ENCODE measurements around the gene TMEM254.
A peak's percentile ranks its signal among the peaks of the same experiment; 100 is the strongest.
"Not testable (repeated sequence)": the region's sequence is repeated elsewhere in the genome, so short reads cannot be mapped to it uniquely, and the experiment has no call there.

The TMEM254 gene, protein sequence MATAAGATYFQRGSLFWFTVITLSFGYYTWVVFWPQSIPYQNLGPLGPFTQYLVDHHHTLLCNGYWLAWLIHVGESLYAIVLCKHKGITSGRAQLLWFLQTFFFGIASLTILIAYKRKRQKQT

DNA sequence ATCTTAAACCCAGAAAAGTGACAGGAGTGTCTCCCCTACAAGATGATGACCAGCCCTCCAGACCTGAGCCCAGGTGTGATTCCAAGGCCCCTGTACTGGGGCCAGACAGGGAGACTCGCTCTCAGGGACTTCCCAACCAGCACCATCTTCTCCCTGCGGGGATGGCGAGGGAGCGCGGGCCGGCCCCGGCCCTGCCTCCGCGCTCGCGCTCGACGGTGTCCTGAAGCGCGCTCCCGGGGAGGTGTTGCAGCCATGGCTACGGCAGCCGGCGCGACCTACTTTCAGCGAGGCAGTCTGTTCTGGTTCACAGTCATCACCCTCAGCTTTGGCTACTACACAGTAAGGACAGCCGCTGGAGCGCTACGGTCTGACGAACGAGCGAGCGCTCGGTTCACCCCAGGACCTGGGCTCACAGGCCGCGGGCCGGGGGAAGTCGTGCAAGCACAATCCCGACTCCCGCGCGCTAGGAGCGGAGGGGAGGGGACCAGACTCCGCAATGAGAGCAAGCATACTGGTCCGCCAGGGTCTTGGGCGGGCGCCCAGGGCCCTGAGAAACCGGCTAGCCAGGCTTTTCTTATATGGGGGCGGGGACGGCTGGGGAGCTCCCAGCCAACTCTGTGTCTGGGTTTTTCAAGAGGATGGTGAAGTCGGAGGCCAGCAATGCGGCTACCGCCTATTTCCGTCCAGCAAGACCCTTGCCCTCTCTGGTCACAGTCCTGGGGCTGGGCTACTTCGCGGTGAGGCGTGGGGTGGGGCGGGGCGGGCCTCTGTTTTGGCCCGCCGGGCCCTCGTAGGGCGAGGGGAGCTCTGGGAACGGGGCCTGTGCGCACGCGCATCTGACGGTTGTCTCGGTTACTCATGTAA is at the start of gene TMEM254:
TSS of gene TMEM254 (plus strand) at position 218 of the 864 bp plus-strand sequence. CDS start at position 253, 35 bp downstream.
- DNase-seq: peak; percentile 91

DNA sequence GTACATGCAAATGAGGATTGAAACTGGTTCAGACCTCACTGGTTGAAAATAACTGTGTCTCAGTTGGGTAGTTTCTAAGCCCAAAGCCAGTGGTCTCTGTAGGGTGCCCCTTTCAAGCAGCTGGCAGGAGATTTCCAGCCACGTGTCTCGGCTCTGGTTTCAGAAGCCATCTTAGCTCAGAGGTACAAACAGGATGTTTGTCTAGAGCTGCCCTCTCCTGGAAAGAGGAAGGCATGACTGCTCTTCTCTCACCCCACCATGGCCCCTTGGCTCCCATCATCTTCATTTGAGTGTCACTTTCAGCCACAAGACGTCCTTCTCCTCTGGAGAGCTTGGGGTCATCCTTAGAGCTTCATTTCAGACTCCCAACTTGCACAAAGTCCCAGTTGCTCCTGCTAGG is 49.3 kb upstream of the TMEM254 start:
- DNase-seq: peak; percentile 36

DNA sequence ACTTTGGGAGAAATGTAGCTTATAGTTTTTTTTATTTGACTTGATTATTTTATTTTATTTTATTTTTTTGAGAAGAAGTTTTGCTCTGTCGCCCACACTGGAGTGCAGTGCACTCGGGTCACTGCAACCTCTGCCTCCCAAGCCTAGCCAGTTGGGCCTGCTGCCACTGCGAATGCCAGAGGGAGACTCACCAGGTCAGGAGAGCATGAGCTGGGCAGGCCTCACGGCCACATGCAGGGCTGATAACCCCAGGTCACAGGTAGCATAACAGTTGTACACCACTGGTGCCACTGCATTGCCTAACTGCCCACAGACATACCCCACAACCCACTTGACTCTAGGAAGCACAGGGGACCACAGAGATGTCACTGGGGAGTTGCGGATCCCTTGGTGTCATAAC is 48.6 kb upstream of the TMEM254 start:
- DNase-seq: not testable (repeated sequence)

DNA sequence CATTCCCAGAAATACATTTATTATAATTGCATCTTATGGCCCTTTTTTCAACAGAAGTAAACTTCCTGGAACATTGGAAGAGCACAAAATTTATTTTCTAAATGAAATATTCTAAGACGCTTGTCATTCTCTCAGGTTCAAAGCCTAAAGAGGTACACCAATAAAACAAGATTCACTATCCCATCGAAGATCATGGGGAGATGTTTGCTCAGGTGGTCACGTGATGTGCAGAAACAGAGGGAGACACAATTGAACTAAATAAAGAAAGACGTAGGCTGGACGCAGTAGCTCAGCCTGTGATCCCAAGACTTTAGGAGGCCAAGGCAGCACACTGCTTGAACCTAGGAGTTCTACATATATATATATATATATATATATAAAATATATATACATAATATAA is 46.0 kb upstream of the TMEM254 start:
- DNase-seq: no peak

DNA sequence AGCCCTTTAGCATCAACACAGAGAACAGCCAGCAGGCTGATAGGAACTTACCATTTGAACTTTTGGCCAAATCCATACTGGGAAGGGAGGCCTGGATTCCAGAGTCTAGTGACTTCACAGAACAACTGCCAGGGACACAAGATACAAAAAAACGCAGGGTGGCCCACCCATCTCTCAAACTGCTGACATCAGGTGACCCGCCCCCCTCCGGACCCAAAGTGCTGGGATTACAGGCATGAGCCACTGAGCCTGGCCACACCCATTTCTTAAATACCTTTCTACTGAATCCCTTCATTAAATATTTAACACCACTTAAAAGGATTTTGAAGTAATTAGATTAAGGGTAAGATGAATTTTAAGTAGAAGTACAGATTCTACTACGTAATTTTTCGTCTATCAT is 43.7 kb upstream of the TMEM254 start:
- DNase-seq: not testable (repeated sequence)

DNA sequence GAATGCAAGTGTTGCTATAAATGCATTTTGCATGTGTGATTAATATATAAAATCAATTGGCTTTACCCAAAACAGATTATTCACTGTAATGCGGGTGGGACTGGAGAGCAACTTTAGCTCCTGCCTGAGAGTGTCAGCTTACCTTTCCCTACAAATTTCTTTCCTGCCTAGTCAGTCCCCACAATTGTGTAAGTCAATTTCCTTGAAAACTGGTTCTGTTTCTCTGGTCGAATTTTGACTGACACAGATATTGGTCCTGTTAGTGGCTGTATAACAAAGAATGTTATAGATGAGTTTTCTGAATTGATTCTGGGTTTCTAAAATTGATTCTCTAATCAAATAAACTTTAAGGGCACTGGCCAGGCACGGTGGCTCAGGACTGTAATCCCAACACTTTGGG is 43.0 kb upstream of the TMEM254 start:
- not testable (repeated sequence) for DNase-seq

DNA sequence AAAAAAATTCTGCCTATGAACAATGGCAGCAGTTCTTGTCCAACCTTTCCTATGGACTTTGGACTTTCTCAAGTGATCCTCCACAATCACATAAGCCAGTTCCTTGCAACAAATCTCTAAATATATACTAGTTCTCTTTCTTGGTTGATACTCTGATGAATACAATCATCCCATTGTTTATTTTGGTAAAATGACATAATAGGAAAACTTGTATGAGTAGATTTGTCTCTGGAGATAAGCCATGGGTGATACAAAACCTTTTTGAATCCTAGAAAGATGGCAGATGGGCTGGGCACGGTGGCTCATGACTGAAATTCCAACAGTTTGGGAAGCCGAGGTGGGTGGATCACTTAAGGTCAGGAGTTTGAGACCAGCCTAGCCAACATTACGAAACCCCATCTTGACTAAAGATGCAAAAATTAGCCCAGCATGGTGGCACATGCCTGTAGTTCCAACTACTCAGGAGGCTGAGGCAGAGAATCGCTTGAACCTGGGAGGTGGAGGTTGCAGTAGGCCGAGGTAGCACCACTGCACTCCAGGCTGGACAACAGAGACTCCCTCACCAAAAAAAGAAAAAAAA is 41.5 kb upstream of the TMEM254 start:
- DNase-seq: not testable (repeated sequence)

DNA sequence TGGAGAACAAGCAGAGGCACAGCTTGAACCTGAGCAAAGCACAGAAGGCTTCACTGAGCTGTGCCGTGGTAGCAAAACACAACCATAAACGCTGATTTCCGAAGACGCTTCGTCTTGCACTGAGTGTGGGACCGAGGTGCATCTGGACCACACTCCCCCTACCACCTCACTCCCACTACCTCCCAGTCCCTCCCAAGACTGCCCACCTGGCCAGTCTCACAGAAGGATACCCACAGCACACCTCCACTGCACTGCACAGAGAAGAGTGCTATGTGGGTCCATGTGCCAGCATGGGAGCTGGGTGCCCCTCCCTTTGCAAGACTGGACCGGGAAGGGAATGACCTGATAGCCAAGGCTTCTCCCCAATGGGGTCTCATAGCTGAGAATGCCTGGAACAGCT is 40.2 kb upstream of the TMEM254 start:
- DNase-seq: not testable (repeated sequence)

DNA sequence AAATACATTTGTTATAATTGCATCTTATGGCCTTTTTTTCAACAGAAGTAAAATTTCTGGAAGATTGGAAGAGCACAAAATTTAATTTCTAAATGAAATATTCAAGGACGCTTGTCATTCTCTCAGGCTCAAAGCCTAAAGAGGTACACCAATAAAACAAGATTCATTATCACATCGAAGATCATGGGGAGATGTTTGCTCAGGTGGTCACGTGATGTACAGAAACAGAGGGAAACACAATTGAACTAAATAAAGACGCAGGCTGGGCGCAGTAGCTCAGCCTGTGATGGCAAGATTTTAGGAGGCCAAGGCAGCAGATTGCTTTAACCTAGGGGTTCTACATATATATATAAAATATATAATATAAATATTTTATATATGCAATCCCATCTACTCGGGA is 37.3 kb upstream of the TMEM254 start:
- no peak for DNase-seq

DNA sequence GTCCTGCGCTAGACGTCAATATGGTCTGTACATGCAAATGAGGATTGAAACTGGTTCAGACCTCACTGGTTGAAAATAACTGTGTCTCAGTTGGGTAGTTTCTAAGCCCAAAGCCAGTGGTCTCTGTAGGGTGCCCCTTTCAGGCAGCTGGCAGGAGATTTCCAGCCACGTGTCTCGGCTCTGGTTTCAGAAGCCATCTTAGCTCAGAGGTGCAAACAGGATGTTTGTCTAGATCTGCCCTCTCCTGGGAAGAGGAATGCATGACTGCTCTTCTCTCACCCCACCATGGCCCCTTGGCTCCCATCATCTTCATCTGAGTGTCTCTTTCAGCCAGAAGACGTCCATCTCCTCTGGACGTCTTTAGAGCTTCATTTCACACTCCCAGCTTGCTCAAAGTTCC is 33.5 kb upstream of the TMEM254 start:
- DNase-seq: not testable (repeated sequence)

DNA sequence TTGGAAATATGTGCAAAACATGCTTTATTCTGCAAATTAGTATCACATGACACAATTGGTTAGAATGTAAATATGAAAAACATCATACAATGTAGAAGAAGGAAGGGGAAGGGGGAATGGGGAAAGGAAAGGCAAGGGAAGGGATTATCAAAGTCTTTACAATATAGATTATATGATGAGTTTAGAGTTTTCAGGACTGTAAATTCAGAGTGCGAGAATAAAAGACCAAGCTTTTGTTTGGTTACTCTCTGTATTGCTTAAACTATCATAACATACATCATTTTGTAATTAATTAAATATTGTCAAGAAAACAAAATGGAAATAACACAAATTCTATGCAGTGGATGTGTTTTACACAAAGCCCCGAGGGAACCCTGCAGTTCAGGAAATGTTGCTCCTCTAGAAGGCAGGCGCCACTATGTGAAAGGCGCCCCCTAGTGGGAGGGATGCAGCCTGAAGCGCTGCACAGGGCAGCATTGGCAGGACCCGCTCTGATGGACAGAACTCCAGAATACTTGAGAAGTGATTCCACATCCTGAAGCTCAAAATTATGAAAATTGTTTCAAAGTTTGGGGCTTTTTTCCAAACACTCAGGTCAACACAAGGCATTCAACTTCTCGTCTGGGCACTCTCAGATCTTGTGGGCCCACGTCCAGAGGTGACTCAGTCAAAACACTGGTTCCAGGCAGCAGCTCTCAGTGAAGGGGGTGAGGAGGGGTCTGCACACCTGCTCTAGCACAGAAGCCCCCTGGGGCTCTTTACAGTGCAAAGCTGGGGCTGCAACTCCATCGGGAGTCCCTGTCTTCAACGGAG is 31.6 kb upstream of the TMEM254 start:
- DNase-seq: peak; percentile 67

DNA sequence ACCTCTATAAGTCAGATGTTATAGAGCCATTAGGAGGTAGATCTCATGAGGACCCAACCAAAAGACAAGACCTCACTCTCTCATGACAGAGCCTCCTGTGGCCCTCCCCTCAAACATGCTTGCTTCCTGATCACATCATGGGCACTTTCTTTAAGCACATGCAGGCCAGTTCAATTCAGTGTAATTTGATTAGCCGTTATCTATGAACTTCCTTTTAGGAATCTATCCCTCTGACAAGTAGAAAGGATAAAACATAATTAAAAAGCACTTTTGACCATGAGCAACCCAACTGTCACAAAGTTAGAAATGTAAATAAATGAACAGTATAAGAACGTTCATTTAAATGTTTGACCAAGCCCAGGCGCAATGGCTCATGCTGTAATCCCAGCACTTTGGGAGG is 27.7 kb upstream of the TMEM254 start:
- DNase-seq: no peak

DNA sequence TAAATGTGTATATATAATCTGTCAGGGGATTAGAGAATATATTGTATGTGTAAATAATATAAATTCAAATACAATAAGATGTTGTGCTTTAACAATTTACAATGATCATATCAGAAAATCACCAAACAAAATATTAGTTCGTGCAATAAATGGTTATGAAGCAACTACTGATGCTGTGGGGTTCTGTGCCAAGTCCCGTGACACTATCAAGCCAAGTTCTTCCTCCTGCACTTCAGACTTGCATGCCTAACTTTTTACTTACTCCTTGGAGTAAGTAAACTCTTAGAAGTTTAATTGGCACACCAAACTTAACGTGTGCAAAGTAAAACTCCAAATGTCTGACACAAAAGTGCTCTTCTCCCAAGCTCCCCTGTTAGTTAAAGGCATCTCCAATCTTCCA is 26.5 kb upstream of the TMEM254 start:
- DNase-seq: no peak

DNA sequence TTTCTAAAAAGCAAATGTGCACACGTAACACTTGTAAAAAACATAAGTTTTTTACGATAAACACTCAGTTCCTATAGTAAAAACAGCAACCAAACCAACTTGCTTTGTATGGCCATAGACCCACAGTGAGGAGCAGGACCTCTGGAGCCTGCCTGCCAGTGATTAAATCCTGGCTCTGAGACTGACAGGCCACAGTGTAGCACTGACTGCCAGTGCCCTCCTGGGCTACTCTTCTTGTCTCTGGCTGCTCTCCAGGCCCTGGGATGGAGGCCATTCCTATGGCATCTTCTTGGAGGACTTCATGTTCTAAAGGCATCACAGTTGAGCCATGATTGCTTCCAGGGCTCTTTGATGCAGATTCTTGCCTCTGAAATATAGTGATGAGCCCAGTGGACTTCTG is 22.7 kb upstream of the TMEM254 start:
- DNase-seq: no peak

DNA sequence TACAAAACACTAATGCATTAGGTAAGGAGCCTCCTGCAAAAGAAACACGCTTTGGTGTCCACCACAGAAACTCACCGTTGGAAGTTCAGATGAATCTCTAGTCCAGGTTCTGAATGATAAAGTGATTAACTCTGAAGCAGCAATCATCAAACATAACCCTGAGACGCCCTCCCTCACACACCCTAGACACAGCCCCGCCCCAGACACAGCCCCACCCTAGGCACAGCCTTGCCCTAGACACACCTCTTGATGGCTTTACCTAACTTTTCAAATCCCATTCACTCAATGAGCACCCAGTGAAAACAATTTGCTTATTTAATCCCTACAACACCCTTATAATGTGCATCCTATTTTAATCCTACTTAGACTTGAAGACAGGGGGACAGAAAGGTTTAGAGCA is 21.3 kb upstream of the TMEM254 start:
- DNase-seq: no peak

DNA sequence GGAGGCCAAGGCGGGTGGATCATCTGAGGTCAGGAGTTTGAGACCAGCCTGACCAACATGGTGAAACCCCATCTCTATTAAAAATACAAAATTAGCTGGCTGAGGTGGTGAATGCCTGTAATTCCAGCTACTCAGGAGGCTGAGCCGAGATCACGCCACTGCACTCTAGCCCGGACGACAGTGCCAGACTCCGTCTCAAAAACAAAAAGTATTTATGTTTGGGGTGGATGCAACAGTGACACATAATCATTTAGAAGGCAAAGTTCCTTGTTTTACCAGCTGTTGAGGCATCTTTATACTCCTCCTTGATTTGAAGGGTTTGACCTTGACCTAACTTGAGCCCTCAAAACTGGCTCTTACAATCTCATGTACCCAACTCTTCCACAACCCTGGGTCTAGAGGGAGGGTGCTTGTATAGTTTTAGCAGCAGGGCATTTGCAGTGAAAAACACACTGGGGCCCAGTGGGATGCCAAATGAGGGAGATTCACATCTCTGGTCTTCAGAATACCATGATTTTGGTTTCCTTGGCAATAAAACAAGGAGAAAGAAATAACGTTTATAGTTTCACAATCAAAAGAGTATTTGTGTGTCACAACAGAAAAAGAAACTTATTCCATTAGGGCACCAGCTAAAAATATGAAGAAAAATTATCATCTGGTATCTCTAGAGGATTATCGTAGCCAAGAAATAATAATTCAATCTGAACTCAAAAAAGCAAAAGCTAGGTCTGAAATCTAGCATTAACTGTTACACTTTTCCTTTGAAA is 14.2 kb upstream of the TMEM254 start:
- no peak for DNase-seq

DNA sequence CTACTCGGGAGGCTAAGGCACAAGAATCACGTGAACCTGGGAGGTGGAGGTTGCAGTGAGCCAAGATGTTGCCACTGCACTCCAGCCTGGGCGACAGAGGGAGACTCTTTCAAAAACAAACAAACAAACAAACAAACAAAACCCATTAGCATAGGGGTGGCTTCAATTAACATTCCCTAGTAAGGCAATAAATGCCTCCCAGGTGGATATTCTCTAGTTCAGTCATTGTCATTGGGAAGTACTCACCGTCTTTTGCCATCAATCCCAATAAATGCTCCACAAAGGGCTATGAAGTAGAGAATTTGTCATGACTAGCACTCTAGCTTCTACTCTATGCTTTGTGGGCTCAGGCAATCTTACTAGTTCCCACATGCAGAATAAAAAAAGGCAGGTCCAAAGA is 11.7 kb upstream of the TMEM254 start:
- no peak for DNase-seq

DNA sequence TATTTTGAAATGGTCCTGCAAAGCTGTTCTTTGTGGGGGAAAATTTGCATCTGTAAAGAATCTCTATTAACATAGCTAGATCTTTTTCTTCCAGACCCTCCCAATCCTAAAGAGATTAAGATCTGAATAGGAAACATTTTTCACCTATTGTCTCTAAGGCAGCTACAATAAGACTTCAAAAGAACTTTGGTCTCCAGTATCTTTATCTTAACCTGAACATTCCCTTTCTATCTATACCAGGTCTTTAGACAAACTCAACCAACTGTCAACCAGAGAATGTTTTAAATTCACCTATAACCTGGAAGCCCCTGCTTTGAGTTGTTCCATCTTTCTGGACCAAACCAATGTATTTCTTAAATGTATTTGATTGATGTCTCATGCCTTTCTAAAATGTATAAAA is 10.6 kb upstream of the TMEM254 start:
- DNase-seq: not testable (repeated sequence)

DNA sequence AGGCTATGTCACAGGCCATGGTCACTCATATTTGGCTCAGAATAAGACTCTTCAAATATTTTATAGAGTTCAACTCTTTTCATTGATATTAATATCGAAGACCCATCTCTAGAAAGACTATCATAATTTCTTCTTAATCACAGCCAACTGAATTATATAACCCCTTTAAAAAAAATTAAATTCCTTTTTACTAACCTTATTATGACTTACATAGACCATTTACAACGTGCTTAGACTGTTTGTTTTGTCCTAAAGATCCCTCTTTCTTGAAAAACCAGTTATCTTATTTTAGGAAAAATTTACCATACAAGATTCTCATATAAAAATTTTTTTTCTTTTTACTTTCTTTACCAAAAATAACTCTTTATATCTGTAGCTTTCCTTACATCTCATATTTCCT is 10.2 kb upstream of the TMEM254 start:
- DNase-seq: no peak

DNA sequence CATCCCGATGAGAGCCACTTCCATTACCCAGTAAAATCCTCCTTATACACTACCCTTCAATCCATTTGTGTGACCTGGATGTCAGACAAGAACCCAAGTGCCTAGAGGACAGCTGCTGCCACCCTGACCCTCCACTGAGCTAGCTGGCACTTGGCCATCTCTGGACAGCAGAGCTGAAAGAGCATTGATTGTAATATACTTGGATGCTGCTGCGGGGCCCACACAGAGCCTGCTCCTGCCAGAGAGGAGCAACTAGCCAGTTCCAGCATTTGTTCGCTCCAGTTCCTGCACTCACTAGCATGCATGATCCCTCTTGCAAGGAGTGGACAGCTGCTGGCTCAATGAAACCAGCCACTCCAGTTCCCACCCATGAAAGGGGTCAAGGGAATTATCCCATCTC is 8.4 kb upstream of the TMEM254 start:
- DNase-seq: no peak

DNA sequence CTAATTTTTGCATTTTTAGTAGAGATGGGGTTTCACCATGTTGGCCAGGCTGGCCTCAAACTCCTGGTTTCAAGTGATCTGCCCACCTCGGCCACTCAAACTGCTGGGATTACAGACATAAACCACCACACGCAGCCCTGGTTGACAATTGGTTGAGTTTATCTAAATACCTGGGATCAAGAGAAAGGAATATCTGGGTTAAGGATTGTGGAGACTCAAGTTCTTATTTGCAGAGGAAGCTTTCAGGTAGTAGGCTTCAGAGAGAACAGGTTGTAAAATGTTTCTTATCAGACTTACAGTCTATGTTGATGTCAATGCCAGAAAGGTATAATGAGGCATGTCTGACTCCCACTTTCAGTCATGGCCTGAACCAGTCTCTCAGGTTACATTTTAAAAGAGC is 5.9 kb upstream of the TMEM254 start:
- no peak for DNase-seq

DNA sequence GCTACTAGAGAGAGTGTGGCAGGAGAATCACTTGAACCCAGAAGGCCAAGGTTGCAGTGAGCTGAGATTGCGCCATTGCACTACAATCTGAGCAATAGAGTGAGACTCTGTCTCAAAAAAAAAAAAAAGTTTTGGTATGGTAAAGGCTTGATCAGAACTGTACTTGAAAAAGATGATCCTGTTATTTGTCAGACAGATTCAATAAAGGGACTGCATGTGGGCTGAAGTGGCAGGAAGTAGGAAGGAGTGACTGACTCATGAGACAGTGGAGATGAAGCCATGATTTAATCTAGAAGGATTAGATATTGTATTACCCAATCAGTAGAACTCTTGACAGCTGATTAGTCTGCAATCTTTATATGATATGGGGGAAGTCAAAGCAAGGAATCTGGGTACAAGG is 2.7 kb upstream of the TMEM254 start:
- no peak for DNase-seq
